GM10248 (cell line): ENCODE measurements around the gene ZBTB7A.
"Not testable (repeated sequence)": the region's sequence is repeated elsewhere in the genome, so short reads cannot be mapped to it uniquely, and the experiment has no call there.

Source experiments
- CTCF ChIA-PET: fragments of 300-600 bp; sonication (Branson Sonifier 250); formaldehyde crosslinking; extraction: SDS; loops from one replicate; lab custom pipeline; 2021; ENCODE audit warnings: antibody characterized with exemption; lab: Yijun Ruan, JAX
- POLR2A ChIA-PET: fragments of 350-650 bp; sonication (Branson Sonifier 250); formaldehyde crosslinking; extraction: SDS; loops from one replicate; lab custom pipeline; 2020; ENCODE audit warnings: antibody characterized with exemption; lab: Yijun Ruan, JAX
- DNase-seq: peaks from one replicate; pipeline ENCODE4 v3.0.0; 2012; ENCODE audit errors: extremely low spot score
- TF ChIP-seq, protein P1 (sequence below): IDR thresholded peaks from 2 replicates; pipeline ENCODE4 v1.5.1; 2012; ENCODE audit warnings: mild to moderate bottlenecking, low read depth; ENCODE audit errors: extremely low read depth, missing control alignments, control extremely low read depth

The ZBTB7A gene

DNA sequence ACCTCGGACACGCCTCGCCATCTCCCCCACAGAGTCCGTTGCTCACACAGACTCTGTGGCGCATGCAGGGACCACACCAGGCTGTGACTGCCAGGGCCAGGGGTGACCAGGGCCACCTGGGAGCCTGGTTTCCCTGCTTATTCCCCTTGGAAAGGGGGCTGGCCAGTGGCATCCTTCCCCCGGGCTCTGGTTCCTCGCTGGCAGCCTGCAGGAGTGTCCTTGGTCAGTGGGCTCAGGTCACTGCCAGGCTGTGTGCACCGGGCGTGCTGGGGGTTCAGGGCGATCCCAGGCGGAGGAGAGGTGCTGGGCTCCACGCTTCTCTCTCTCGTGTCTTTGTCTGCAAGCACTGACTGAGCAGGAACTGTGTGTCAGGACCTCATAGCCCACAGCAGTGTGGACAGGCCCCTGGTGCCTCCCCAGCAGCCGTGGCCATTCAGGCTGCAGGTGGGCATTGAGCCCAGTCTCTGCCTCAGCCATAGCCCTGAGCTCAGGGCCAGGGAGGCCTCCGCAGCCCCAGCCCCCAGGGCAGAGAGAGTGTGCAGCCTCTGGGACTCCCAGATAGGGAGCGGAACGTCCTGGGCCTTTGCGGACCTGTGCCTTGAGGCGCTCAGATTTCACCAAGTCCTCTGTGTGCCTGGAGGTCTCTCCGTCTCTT is 52.7 kb downstream of the ZBTB7A start:
- CTCF ChIA-PET: no interaction called here
- POLR2A ChIA-PET: no interaction called here
- TF ChIP-seq, protein P1, sequence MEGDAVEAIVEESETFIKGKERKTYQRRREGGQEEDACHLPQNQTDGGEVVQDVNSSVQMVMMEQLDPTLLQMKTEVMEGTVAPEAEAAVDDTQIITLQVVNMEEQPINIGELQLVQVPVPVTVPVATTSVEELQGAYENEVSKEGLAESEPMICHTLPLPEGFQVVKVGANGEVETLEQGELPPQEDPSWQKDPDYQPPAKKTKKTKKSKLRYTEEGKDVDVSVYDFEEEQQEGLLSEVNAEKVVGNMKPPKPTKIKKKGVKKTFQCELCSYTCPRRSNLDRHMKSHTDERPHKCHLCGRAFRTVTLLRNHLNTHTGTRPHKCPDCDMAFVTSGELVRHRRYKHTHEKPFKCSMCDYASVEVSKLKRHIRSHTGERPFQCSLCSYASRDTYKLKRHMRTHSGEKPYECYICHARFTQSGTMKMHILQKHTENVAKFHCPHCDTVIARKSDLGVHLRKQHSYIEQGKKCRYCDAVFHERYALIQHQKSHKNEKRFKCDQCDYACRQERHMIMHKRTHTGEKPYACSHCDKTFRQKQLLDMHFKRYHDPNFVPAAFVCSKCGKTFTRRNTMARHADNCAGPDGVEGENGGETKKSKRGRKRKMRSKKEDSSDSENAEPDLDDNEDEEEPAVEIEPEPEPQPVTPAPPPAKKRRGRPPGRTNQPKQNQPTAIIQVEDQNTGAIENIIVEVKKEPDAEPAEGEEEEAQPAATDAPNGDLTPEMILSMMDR: no peak
- DNase-seq: no peak

DNA sequence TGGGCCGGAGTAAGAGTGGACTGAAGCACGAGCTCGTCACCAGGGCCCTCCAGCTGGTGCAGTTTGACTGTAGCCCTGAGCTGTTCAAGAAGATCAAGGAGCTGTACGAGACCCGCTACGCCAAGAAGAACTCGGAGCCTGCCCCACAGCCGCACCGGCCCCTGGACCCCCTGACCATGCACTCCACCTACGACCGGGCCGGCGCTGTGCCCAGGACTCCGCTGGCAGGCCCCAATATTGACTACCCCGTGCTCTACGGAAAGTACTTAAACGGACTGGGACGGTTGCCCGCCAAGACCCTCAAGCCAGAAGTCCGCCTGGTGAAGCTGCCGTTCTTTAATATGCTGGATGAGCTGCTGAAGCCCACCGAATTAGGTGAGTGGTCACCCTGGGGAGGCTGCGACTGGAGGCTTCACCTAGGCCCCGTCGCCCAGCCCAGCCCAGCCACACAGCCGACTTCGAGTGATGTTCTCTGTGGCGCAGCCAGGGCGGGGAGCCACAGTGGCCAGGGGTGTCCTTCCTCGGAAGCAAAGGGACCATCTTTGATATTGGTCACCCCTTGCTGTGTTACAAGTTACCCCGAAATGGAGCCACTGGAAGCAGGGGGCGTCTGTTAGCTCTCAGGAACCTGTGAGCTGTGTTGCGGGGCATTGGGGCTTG is 53.6 kb downstream of the ZBTB7A start:
- no peak for DNase-seq
- TF ChIP-seq, protein P1: no peak
- ChIA-PET POLR2A (no interaction called here), CTCF (no interaction called here)

DNA sequence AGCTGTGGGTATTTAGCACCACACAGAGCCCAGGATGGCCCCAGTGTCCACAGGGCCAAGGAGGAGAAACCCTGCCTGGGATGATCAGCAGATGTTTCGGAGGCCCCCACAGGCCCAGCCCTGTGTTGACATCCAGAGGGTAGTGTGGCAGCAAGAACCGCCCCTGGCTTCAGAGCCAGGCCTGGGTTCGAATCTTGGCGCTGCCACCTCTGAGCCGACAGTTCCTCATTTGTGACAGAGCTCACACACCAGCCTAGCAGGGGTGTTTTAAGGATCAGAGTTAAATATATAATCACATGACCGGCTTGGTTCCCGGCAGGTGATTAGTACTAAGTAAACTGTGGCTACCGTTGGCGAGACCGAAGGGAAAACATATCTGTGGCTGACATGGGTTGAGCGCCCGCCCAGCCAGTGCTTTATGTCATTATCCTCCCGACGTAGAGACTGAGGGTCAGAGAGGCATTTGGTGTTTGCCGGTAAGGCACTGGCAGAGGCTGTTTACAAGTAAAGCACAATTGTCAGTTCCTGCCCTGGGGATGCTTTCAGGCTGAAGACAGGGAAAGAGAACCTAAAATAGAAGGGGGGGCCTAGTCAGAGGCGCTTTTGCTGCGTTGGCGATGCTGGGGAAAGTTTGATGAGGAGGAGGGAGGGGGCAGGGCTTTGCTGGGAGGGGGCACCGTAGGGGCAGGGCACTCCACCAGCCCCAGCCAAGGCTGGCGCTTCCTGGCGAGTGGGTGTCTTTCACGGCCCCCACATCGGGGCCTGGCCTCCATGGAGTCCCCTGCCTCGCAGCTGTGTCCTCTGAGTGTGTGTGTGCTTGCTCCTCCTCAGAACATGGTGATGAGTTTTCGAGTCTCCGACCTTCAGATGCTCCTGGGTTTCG is 54.4 kb downstream of the ZBTB7A start:
- TF ChIP-seq, protein P1: no peak
- POLR2A ChIA-PET: no interaction called here
- no peak for DNase-seq
- CTCF ChIA-PET: no interaction called here

DNA sequence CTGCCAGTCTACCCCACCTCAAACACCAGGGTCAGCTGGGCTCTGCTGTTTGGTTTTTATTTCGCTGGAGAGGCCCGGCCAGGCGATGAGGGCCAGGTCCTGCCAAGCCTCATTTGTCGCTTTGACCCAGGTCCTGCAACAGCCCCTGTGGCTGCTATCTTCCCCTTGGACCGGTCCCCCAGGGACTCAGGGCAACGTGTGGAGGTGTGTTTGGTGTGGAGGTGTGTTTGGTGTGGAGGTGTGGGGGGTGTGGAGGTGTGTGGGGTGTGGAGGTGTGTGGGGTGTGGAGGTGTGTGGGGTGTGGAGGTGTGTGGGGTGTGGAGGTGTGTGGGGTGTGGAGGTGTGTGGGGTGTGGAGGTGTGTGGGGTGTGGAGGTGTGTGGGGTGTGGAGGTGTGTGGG is 55.3 kb downstream of the ZBTB7A start:
- CTCF ChIA-PET, DNase-seq, POLR2A ChIA-PET: not testable (repeated sequence)

DNA sequence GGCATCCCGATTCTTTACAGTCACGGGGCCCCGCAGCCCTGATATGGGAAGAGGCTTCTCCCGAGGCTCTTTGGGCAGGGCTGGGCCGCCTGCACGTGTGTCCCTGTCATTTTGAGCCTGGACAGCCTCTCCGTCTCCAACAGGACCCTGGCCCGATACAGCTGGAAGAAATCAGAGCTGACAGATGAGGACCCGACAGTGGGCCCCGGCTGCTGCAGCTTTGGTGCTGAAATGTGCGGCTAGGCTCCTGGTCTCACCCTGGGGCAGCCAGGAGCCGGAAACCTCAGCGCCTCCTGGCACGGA is 55.9 kb downstream of the ZBTB7A start:
- DNase-seq: no peak
- CTCF ChIA-PET: no interaction called here
- TF ChIP-seq, protein P1: no peak
- POLR2A ChIA-PET: no interaction called here

DNA sequence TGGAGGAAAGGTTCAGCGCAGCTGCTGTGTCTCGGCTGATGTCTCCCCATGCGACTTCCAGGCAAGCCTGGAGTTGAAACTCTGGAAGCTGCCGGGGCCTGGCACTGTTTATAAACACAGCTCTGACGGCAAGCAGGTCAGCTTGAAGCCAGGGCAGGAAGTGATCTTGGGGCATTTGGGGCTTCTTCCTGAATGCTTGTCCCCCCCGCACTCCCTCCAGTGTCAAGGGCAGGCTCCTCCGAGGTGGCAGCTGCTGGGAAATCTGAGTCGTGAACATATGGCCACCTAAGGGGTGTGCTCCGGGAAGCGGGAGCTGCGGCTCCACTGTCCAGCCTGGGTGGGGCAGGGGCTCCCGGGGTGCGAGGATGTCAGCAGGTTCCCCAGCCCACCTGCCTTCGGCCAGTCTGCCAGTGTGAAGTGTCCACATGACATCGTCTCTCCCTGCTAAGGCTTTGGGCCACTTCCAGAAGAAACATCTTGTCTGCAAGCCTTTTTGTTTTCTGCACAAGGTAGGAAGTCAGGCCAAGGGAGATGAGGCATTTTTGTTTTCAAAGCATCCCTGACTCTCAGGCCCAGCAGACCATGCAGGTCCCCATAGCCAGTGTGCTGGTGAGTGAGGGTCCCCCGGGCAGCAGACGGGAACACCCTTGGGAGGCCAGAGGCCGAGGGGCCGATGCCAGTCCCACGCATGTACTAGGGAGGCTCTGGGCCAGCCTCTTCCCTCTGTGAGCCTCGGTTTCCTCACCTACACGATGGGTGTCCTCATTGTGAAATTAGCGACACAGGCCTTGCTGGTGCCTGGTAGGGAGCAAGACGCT is 56.5 kb downstream of the ZBTB7A start:
- ChIA-PET POLR2A (no interaction called here), CTCF (no interaction called here)
- no peak for DNase-seq
- TF ChIP-seq, protein P1: no peak
